HepG2 (cell line): Measurements from ENCODE around the gene SDCCAG8. TPM values are rescaled to one million over a fixed set of nuclear protein-coding genes. Genes with fewer than 3 reads are reported as not detected.
A peak's percentile ranks its signal among the peaks of the same experiment; 100 is the strongest.

Experiments
- AKNA ChIP-seq: sonication (generic); formaldehyde crosslinking; IDR thresholded peaks from 2 replicates; pipeline ENCODE4 v1.4.0; 2020; ENCODE audit warnings: missing genetic modification reagents, borderline replicate concordance
- ARNT ChIP-seq: fragments of 450-650 bp; IDR thresholded peaks from 2 replicates; pipeline ENCODE4 v1.6.1; 2017
- BATF2 ChIP-seq: sonication (generic); formaldehyde crosslinking; IDR thresholded peaks from 2 replicates; pipeline ENCODE4 v1.8.0; 2022; ENCODE audit warnings: mild to moderate bottlenecking, missing genetic modification reagents, moderate library complexity
- FOSL2 ChIP-seq: sonication (generic); formaldehyde crosslinking; IDR thresholded peaks from 2 replicates; pipeline ENCODE4 v1.4.0; 2020; ENCODE audit warnings: missing genetic modification reagents
- MTF1 ChIP-seq: sonication (generic); formaldehyde crosslinking; IDR thresholded peaks from 2 replicates; pipeline ENCODE4 v1.5.0; 2020; ENCODE audit warnings: missing genetic modification reagents
- NCOR1 ChIP-seq: fragments of 200-600 bp; sonication (generic); IDR thresholded peaks from 2 replicates; pipeline ENCODE4 v1.7.0; 2017; ENCODE audit warnings: antibody characterized with exemption, low read length, borderline replicate concordance
- PHF8 ChIP-seq: sonication (generic); formaldehyde crosslinking; IDR thresholded peaks from 2 replicates; pipeline ENCODE4 v1.5.0; 2020; ENCODE audit warnings: missing genetic modification reagents
- SP5 ChIP-seq: IDR thresholded peaks from 2 replicates; pipeline ENCODE4 v1.6.1; 2016; ENCODE audit warnings: low read depth, borderline replicate concordance
- SRSF4 ChIP-seq: fragments of 200-400 bp; formaldehyde crosslinking; IDR thresholded peaks from one replicate; pipeline ENCODE4 v1.6.1; 2018; ENCODE audit warnings: mild to moderate bottlenecking, low read depth, low read length, moderate library complexity; ENCODE audit not compliant: poor library complexity, severe bottlenecking
- STAG1 ChIP-seq: sonication (generic); formaldehyde crosslinking; IDR thresholded peaks from 2 replicates; pipeline ENCODE4 v1.4.0; 2020; ENCODE audit warnings: missing genetic modification reagents
- THAP7 ChIP-seq: sonication (generic); formaldehyde crosslinking; IDR thresholded peaks from 2 replicates; pipeline ENCODE4 v1.8.1; 2023; ENCODE audit warnings: mild to moderate bottlenecking, missing genetic modification reagents
- ZFP36 ChIP-seq: fragments of 150-350 bp; IDR thresholded peaks from 2 replicates; pipeline ENCODE4 v1.6.1; 2018; ENCODE audit warnings: borderline replicate concordance, low read length, low read depth; ENCODE audit not compliant: partially characterized antibody
- ZMAT5 ChIP-seq: sonication (generic); formaldehyde crosslinking; IDR thresholded peaks from 2 replicates; pipeline ENCODE4 v1.5.0; 2020; ENCODE audit warnings: mild to moderate bottlenecking, low read depth, missing genetic modification reagents, borderline replicate concordance
- ZMYM4 ChIP-seq: sonication (generic); formaldehyde crosslinking; IDR thresholded peaks from 2 replicates; pipeline ENCODE4 v1.8.1; 2023; ENCODE audit warnings: mild to moderate bottlenecking, missing genetic modification reagents
- ZNF224 ChIP-seq: sonication (generic); formaldehyde crosslinking; IDR thresholded peaks from 2 replicates; pipeline ENCODE4 v1.5.0; 2020; ENCODE audit warnings: mild to moderate bottlenecking, missing genetic modification reagents
- ZNF337 ChIP-seq: sonication (generic); formaldehyde crosslinking; IDR thresholded peaks from 2 replicates; pipeline ENCODE4 v1.5.1; 2020; ENCODE audit warnings: missing genetic modification reagents, low read depth, mild to moderate bottlenecking, borderline replicate concordance
- ZNF546 ChIP-seq: sonication (generic); formaldehyde crosslinking; conservative IDR thresholded peaks from 2 replicates; pipeline ENCODE4 v1.8.1; 2023; ENCODE audit warnings: mild to moderate bottlenecking, missing genetic modification reagents
- ZNF7 ChIP-seq: IDR thresholded peaks from 2 replicates; pipeline ENCODE4 v1.6.1; 2016; ENCODE audit warnings: missing biosample characterization, missing genetic modification reagents
- ZNF770 ChIP-seq: sonication (generic); formaldehyde crosslinking; IDR thresholded peaks from 2 replicates; pipeline ENCODE4 v1.5.0; 2020; ENCODE audit warnings: mild to moderate bottlenecking, missing genetic modification reagents
- polyA plus RNA-seq, 8 experiments: library from polyadenylated mRNA; depleted of rRNA in 3 of 8; stranded (reverse) in 7 of 8; unstranded in 1 of 8; fragments of >200 nt; fragmentation: Illumina TruSeq in 4 of 8; extraction: Trizol in 4 of 8; gene quantifications; 2 replicates each; pipeline versions ENCODE4 v1.2.1 to v1.2.3, GENCODE V29; 2011 to 2016; ENCODE audit warnings: low read depth in 4 of 8, missing spikeins in 1 of 8, mixed read lengths in 1 of 8; ENCODE audit not compliant: insufficient read depth in 1 of 8
- total RNA-seq, 5 experiments: library from RNA; depleted of rRNA; stranded (reverse); fragments of >200 nt; fragmentation: Illumina TruSeq; extraction: Trizol; gene quantifications; 2 replicates each; pipeline ENCODE4 v1.2.3, GENCODE V29; 2016; ENCODE audit warnings: low read depth in 1 of 5

SDCCAG8 gene
- total and polyA plus RNA-seq, 2 of the 13 experiments (the other 11 are each of a cell fraction or from before 2014, with no cell fraction given): 9.5 to 13.4 TPM

- TF ChIP-seq ZNF337 (CRISPR knock-in tag) (no peak), SP5 (CRISPR knock-in tag) (no peak), ZMYM4 (0 out of 2 replicates have a peak, but pooled peaks have one; percentile 12), AKNA (CRISPR knock-in tag) (no peak), ZMAT5 (CRISPR knock-in tag) (no peak), SRSF4 (no peak), STAG1 (CRISPR knock-in tag) (no peak), ZNF224 (CRISPR knock-in tag) (0 out of 2 replicates have a peak, but pooled peaks have one; percentile 70), ZFP36 (no peak), ARNT (no peak), ZNF770 (CRISPR knock-in tag) (no peak), NCOR1 (no peak), ZNF546 (CRISPR knock-in tag) (0 out of 2 replicates have a peak, but pooled peaks have one; percentile 28), BATF2 (no peak), THAP7 (CRISPR knock-in tag) (no peak), MTF1 (CRISPR knock-in tag) (no peak), PHF8 (CRISPR knock-in tag) (peak; percentile 77), FOSL2 (CRISPR knock-in tag) (no peak), ZNF7 (no peak)
Observed at GRCh38 chr1:243254927-243255790, 682 bp upstream of the SDCCAG8 start, which contains the start of gene CEP170 (continued).
